HG03025 (cell line): Measurements from ENCODE around the gene SPATA13.
"Not testable (repeated sequence)": the region's sequence is repeated elsewhere in the genome, so short reads cannot be mapped to it uniquely, and the experiment has no call there.

Experiments used
- ATAC-seq: cut with Tn5 transposase; IDR thresholded peaks from one replicate; pipeline ENCODE4 v1.9.1; 2021; ENCODE audit warnings: mild to moderate bottlenecking, moderate library complexity; ENCODE audit not compliant: unreplicated experiment, low FRiP score

Gene SPATA13

DNA sequence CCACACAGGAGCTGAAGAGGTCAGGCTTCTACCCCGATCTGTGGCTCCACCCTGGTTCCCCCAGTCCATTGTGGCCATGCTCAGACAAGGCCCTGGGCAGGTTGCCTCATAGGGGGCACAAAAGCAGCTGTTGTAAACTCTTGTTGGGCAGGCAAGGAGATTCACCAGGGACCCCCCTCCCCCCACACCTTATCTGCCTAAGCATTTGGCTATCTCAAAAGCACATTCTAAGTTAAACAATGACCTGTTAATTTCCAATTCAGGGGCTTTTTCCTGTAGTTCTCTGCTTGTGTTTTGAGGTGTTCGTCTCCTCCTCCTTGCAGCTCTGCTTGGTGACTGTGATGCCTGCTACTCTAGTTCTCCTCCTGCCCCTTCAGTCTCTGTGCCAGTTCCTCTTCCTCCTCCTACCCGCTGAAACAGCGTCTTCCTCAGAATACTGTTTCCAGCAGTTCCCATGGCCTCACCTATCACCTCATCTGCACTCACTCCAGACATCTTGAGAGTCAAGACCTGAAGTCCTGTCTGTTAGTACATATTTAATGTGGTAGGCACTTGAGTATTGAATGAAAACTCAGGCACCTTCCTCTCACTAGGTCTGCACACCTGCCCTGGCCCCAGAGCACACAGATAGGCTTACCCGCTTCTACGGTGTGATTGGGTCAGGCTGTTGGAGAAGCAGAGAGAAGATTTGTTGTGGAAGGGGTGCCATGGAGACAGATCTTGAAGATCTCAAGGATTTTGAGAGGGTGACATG is 31.7 kb downstream of the SPATA13 start:
- no peak for ATAC-seq

GRCh38 chr13:24192811-24193162 is 32.3 kb downstream of the SPATA13 start:
- ATAC-seq: no peak

GRCh38 chr13:24194447-24194846 is 33.9 kb downstream of the SPATA13 start:
- ATAC-seq: no peak

DNA sequence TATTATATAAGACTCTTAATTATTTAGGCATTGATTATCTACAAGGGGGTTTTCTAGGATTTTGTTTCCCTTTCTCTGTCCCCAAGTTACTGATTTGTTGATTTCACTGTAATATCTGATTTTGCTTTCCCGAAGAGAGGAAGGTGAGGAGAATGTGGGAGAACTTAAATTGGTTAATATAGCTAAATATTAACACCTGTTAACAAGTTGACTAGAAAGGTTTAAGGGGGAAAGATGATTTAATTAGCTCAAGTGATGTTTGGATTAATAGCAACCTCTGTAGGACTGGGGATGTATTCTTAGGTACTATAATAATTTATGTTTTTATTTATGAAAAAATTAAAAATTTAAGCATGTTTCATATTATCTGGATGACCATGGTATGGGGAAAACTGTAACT is 35.1 kb downstream of the SPATA13 start:
- no peak for ATAC-seq

DNA sequence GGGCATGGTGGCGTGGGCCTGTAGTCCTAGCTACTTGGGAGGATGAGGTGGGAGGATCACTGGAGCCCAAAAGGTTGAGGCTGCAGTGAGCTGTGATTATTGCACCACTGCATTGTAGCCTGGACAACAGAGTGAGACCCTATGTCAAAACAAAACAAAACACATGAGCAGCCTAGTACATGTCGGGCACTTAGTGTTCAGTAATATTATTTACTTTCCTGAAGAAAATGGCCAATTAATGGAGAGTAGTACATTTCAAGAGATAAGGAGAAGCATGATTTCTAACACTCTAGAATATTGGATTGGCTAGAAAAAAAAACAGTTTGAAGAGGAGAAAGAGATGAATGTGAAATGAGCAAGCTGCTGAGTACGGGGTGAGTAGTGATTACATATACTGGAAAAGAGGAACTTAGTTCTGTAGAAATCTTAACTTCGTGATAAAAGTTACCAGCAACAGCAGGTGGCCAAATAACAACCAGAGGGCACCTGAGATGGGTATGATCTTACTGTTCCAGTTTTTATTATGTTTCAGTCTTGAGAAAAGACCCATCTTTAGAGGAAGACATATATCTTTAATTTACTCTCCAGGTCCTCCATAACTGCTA is 36.2 kb downstream of the SPATA13 start:
- no peak for ATAC-seq

GRCh38 chr13:24199016-24199415 is 38.5 kb downstream of the SPATA13 start:
- no peak for ATAC-seq

GRCh38 chr13:24202215-24202614 is 41.7 kb downstream of the SPATA13 start:
- no peak for ATAC-seq

DNA sequence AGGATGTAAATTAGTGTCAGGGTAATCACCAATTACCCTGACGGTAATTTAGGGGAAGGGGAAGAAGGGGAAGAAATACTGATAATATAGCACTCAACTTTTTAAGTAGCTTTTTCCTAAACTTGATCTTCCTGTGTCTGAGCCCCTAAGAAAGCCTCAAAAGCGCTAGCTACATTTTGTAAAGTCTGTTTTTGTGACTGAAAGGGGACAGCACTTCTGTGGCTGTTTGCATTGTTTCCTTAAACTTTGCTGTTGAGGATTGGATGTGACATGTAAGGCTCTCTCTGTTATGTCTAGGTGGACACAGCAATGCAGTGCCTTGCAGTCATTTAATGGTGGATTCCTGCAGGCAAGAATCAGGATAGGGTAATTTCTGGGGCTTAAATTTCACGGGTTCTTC is 42.8 kb downstream of the SPATA13 start:
- no peak for ATAC-seq

- ATAC-seq: no peak
These were observed 43.3 kb downstream of the SPATA13 start for GRCh38 chr13:24203811-24204210.

DNA sequence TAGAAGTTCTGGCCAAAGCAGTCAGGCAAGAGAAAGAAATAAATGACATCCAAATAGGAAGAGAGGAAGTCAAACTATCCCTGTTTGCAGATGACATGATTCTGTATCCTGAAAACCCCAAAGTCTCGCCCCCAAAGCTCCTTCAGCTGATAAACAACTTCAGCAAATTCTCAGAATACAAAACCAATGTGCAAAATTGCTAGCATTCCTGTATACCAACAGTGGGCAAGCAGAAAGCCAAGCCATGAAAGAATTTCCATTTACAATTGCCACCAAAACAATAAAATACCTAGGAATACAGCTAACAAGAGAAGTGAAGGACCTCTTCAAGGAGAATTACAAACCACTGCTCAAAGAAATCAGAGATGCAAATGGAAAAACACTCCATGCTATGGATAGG is 44.6 kb downstream of the SPATA13 start:
- not testable (repeated sequence) for ATAC-seq

DNA sequence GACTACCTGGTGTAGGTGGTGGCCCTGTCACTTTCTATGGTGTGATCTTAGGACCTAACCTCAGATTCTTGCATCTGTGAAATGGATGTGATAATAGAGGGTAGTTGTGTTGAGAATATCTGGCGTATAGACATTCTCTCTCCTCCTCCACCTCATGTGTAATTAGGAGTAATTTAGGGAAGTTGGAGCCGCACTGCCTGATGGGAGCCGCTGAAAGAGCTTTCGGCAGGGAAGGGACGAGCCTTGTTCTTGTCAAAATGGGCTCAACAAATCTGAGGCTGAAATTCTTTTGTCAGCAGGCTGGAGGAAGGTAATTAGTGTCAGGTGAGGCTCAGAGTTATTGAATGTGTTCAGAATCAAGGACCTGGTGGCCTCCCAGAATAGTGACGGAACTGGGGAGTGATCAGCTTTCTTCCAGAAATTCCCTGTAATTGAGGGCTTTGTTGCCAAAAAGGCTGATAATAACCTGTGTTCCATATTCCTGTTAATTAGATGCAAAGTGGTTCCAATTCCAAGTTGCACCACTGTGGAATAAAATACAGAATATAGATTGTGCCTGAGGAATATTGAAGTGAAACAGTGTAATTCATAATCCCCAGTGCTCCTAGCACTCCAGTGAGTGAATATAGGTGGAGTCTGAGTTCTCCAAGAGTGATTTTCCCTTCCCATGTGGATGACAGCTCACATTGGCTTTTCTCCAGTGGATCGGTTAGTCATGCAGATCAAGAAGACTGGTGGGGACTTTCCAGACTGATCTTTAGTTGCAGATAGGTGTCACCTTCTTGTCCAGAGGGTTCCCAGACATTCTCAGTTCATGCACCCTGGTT is 47.5 kb downstream of the SPATA13 start:
- no peak for ATAC-seq

DNA sequence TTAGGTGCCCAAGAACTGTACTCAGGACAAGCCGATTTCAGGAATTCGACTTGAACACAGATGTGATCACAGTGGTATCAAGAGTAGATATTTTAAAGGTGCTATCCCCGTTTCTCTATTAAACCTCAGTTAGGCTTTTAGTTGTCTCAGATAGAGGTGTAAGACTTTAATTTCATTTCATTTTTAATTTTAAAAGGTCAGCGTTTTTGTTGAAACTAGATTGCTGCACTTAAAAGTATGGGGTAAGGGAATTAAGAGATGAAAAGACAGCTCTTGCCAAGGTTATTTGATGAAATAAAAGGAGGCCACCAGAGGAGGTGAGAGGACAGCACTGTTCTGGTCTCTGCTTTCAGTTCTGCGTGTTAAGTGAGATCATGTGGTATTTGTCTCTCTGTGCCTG is 48.6 kb downstream of the SPATA13 start:
- no peak for ATAC-seq

- no peak for ATAC-seq
These were observed 51.7 kb downstream of the SPATA13 start for GRCh38 chr13:24212254-24212653.

DNA sequence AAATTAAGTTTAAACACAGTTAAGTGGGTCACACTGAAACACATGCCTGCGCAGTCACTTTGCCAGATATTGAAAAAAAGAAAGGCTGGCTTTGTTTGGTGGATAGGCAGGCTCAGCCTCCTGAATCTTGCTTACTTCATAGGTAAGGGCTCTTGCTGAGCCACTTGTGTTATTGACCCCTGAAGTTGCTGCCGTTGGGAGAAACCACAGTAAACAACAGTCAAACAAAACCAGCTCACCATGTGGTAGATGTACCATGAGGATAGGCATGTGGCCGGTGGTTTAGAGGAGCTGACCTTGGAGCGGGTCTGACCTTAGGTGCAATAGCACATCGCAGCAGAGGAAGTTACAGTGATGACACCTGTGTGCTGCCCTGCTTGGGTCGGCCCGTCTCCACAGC is 52.2 kb downstream of the SPATA13 start:
- no peak for ATAC-seq

DNA sequence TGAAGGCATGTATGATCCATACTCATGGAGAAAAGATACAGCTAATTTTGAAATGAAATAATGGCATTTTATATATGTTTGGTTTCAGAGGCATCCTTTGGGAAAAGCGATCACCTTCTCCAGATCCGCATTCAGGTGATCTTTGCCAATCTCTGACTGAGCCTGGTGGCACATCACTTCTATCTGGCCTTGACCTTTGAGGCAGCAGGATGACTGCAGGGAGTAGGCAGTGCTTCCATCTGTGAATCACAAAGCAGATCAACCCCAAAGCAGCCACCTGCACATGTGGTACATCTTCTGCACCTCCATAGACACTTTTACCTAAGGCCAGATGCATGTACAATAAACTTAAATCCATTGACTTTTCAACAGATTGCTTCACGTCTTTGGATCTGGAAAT is 53.4 kb downstream of the SPATA13 start:
- ATAC-seq: no peak

GRCh38 chr13:24214528-24214927 is 54.0 kb downstream of the SPATA13 start:
- ATAC-seq: peak; percentile 47

DNA sequence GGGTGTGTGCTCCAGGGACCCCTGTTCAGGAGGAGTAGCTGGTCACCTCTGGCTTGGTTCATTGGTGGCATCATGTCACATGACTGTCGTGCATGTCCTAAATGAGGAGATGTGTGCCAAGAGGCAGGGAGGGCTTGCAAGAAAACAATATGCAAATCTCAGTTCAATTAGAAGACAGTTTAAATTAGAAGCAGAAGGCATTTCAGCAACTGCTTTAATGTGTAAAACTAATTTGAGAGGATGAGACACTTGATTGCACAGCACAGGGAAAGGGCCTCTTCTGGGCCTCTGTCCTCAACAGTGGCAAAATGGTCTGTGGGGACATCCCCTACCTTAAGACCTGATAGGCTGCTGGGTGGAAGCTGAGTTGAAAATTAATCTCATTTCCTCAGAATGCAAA is 54.6 kb downstream of the SPATA13 start:
- ATAC-seq: no peak

GRCh38 chr13:24215732-24216131 is 55.2 kb downstream of the SPATA13 start:
- ATAC-seq: no peak

DNA sequence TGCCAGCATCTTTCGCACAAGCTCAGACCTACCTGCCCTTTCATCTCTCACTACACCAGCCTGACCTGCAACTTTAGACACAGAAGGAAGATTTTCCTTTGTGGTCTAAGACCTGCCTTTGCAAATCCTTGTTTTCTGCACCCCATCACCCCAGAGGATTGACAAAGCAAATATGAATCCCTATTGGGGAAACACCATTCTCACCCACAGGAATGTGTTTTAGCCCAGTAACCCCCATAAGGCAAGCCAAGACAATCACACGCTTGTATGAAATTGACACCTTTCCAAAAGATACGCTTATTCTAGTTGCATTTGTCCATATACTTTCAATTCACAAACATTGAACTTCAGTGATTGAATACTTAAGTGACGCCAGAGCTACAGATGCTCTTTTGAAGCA is 55.7 kb downstream of the SPATA13 start:
- no peak for ATAC-seq

DNA sequence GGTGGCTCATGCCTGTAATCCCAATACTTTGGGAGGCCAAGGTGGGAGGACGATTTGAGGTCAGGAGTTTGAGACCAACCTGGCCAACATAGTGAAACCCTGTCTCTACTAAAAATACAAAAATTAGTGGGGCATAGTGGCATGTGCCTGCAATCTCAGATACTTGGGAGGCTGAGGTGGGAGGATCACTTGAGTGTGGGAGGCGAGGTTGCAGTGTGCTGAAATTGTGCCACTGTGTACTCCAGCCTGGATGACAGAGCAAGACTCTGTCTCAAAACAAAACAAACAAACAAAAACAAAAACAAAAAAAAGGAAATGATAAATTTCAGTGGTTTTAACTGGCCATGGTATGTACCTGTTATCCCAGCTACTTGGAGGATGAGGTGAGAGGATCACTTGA is 56.3 kb downstream of the SPATA13 start:
- ATAC-seq: not testable (repeated sequence)

GRCh38 chr13:24217601-24218281 is 57.2 kb downstream of the SPATA13 start:
- ATAC-seq: peak; percentile 54
